LHCN-M2 (cell line): ENCODE measurements around the gene ATF7IP. TPM values are rescaled to one million over a fixed set of nuclear protein-coding genes. Genes with fewer than 3 reads are reported as not detected.
"Not testable (repeated sequence)": the region's sequence is repeated elsewhere in the genome, so short reads cannot be mapped to it uniquely, and the experiment has no call there.

Experiments used
- DNase-seq: peaks from one replicate; pipeline ENCODE4 v3.0.0-alpha.2; 2012; ENCODE audit warnings: low read depth
- total RNA-seq: library from RNA; depleted of rRNA; stranded (reverse); fragments of >200 nt; gene quantifications from 2 replicates; pipeline ENCODE4 v1.2.3, GENCODE V29; 2014

Gene ATF7IP
- total RNA-seq, 1 experiment from 2014 or later = 41.9 TPM

GRCh38 chr12:14367040-14367661 is 1.7 kb downstream of the ATF7IP start:
- DNase-seq = peak; percentile 50

DNA sequence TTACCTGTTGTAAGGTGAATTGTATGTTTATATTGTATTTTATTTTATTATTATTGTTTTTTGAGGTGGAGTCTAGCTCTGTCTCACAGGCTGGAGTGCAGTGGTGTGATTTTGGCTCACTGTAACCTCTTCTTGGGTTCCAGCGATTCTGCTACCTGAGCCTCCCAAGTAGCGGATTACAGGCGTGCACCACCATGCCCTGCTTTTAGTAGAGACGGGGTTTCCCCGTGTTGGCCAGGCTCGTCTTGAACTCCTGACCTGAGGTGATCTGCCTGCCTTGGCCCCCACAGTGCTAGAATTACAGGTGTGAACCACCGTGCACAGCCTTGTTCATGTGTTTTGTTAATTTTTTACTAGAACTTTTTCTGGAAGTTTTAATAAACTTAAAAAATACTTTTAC is 3.8 kb downstream of the ATF7IP start:
- DNase-seq = no peak

DNA sequence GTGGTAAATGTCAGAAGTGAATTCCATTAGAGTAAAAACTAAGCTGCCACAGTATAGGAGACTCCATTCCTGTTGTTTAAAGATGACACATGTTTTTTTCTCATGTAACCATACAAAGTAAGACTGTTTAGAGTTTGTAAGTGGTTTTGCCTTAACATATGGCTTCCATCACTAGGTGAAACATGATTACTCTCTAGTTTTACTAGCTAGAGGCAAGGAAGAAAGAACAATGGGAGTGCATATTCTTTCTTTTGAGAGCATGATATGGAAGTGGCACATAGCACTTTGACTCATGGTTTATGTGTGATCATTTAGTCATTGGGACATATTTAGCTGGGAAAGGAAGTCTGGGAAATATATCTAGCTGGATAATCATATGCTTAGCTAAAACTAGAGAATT is 7.7 kb downstream of the ATF7IP start:
- DNase-seq = peak; percentile 71

- no peak for DNase-seq
Measured at GRCh38 chr12:14379508-14379907, 14.0 kb downstream of the ATF7IP start.

GRCh38 chr12:14384783-14385638 is 19.5 kb downstream of the ATF7IP start:
- DNase-seq = peak; percentile 95

- no peak for DNase-seq
Measured at GRCh38 chr12:14387219-14387871, 21.9 kb downstream of the ATF7IP start.

GRCh38 chr12:14390449-14390848 is 25.0 kb downstream of the ATF7IP start:
- DNase-seq = no peak

DNA sequence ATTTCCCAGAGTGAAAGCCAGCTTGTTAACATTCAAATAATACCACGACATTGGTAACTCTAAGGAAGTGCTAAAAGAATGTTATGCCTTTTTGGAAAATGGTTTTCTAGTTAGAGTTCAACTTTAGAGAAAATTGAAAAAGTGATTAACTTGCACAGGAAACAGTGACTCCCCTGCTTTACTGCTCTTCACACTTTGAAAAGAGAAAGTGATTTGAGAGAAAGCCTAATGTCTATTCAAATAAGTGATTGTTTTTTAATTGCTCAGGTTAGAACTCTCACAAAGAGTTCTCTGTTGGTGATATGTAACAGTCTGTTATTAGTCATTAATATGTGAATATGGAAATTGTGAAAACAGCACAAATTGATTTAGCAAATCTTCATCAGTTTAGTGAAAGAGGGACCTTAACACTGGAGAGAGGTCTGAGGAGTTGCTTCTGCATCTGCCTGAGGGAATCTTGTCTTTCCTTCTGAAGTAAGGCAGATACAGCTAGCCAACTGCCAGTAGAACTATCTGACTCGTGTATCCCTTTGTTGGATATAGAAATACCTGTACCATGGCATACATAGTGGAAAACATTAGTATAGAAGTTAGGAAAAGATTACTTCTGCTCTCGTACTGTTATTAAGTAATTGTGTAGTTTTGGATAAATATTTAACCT is 25.5 kb downstream of the ATF7IP start:
- no peak for DNase-seq

DNA sequence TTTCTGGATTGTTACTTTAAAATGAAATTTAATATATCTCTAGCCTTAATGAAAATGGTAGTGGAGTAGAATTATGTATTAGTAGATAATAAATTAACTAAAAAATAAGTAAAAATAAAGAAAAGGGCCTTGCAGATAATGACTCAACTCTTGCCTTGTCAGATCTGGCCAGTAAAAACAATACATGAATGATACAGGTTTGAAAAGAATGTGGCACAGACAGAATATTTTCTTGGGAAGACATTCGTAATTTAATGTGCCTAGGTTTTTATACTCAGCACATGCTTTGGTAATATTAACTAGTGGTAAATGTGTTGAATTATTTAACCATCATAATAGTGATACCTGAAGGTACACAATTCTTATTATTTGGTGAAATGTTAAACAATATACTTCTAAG is 28.3 kb downstream of the ATF7IP start:
- no peak for DNase-seq

DNA sequence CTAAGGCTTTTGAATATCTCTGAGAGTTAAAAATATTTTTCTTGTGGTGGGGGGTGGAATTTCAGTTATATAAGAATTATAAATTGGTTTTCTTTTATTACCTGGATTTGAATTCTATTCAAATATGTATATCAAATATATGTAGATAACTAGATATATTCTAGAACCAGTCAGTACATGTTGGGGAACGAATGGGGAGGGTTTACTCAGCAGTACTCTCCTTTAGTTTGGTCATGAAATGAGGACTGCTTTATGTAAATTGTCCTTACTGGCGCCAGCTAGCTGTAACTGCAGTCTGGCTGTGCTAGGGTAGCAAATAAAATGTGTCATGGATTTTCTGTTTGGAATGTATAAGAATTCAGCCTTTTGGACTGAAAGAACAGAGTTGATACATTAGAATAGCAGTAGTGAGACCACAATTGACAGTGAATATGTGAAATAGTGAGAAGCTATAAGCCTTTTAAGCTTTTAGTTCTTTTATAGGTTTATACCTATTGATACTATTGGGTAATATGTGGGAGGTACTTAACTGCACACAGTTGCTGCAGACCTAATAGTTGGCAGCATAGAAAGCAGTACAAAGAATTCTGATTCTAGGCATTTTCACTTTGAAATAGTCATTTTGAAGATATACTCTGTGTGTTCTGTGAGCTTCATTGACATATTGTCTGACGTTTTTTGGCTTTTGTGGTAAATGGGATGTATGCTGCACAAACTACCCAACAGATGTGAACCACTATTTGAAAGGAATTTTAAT is 29.0 kb downstream of the ATF7IP start:
- DNase-seq = peak; percentile 68

DNA sequence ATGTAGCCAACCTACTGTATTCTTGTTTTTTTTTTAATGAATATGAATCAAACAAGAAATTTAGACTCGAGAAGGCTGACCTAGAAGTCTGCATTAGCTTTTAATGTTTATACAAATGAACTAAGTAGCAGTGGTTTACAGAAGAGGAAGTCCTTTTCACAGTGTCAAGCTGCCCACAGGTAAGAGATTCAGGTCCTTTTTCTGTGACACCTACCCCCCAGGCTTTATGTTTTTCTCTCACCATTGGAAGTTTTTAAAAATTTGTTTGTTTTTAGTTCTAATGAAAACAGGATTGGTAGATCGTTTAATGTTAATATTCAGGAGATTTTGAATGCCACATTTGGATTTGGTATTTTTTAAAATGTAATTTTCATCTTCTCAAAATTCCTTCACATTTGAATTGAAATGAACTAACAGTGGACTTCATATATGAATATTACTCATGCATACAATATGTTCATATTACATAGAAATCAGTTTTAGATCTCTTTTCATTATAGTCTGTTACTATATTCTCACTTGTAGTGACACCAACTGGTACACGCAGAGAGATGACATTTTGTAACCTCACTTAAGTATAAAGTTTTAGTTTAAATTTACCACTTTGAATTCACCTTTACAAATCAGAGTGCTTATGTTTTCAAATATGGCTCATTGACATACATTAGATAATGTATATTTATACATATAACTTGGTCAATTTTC is 29.7 kb downstream of the ATF7IP start:
- DNase-seq = no peak

DNA sequence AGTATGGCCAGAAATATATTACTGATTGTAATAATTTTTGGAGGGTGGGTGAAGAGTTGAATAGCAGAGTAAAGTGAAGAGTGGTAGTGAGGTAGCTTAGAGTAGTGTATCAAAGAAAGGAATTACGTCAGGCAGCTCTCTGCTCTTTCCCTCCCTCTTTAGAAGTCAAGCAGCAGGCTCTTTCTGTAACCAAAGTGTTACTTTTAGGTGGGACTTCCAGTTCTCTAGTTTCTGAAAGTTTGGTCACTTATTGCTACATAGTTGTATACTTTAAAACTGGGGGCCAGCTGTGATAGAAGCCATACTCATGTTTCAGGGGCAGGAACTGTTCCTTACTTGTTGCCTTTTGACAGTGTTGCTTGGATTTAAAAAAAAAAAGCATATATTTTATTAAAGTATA is 30.6 kb downstream of the ATF7IP start:
- no peak for DNase-seq

DNA sequence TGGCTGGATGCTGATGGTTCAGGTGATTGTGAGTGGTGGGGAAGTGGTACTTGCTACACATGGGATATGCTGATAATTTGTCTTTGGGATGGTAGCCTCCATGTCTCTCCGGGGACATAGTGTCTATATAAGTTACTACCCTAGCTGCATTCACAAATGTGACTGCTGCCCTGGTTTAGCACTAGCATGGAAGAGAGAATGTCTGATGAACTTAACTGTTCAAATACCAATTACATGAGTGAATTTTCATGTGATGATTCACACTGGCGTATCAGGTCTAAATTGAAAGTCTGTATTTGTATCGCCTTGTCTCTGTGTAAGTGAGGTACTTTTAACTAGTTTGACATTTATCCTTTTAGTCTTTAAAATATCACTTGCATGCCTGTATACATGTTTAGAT is 34.4 kb downstream of the ATF7IP start:
- peak; percentile 45 for DNase-seq

DNA sequence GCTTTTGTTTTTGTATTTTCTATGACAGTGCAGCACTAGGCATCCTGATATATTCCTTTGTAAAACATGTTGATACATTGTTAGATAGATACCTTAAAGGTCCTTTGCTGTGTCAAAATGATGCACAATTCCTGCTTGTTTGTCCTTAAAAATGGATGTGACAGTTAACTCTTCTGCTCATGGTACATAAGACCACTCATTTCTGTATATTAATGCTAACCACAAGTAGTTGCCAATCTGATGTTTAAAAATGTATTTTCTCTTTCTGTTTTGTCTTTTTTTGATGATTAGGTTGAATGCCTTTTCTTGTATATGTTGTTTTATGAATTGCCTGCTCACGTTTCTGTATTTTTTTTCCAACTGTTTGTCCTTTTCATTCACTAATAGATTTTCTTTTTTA is 35.1 kb downstream of the ATF7IP start:
- no peak for DNase-seq

- not testable (repeated sequence) for DNase-seq
Measured at GRCh38 chr12:14401267-14401666, 35.8 kb downstream of the ATF7IP start.

DNA sequence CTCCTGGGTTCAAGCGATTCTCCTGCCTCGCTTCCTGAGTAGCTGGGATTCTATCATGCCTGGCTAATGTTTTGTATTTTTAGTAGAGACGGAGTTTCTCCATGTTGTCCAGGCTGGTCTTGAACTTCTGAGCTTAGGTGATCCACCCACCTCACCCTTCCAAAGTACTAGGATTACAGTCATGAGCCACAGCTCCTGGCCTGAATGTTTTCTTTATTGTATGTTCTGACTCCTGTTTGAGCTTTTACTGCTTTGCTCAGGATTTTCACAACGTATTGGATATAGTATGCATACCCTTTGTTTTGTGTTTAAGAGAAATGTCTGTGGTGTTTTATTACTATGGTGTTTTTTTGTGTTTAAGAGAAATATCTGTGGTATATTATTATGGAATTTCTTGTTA is 37.2 kb downstream of the ATF7IP start:
- DNase-seq = no peak

- no peak for DNase-seq
Measured at GRCh38 chr12:14403293-14403692, 37.8 kb downstream of the ATF7IP start.

DNA sequence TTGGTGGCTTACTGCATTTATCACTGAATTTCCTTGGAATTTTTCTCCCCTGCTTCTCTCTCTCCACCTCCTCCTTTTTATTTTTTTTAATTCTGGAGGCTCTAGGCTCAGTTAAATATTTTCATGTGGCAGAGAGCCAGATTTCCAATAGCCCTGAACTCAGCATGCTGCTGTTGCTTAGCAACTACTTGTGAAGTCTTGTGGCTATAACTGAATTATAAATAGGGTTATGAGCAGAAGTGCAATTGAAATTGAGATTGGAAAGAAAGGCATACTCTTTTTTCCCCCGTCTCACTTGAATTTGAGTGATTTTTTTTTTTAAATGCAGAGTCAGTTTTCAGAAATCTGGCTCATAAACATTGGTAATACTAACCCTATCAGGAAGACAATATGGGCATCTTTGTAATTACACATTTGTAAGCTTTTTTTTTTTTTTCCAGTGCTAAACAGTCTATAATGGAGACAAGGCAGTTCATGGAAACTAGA is 38.3 kb downstream of the ATF7IP start:
- DNase-seq = peak; percentile 88

- not testable (repeated sequence) for DNase-seq
Measured at GRCh38 chr12:14405407-14405806, 39.9 kb downstream of the ATF7IP start.

GRCh38 chr12:14408208-14408607 is 42.7 kb downstream of the ATF7IP start:
- DNase-seq = peak; percentile 50
